Stimulated activated CD4-positive, alpha-beta T cell treated with anti-CD3 and anti-CD28 coated beads, Interleukin-4, amount 100 ng/mL, for 48 hours (primary cell): ENCODE results near the gene SCN2B.

Experiments used
- DNase-seq, 2 donors: peaks; one replicate each; pipeline ENCODE4 v3.0.0-alpha.2; 2020; ENCODE audit warnings: low read depth in 2 of 2

The SCN2B gene

GRCh38 chr11:118175031-118175992, 1.1 kb downstream of the SCN2B start:
- no peak for DNase-seq

GRCh38 chr11:118174006-118174567, 2.4 kb downstream of the SCN2B start:
- no peak for DNase-seq

DNA sequence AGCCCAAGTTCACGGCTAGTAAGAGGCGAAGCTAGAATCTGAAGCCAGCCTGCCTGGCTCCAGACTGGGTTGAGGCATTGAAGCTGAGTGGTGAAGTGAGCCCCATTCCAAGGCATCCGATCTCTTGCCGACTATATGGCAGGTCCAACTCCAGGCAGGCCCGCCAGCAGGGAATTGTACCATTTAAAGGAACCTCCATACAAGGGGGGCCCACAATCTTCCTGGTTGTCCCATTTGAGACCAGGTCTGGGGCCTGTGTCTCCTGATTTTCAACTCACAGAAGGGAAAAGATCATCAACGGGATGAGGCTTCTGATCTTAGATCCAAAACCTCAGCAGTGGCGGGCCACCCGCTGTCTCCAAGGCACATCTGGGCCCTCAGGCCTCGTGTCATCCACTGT, 4.1 kb downstream of the SCN2B start:
- DNase-seq = no peak

DNA sequence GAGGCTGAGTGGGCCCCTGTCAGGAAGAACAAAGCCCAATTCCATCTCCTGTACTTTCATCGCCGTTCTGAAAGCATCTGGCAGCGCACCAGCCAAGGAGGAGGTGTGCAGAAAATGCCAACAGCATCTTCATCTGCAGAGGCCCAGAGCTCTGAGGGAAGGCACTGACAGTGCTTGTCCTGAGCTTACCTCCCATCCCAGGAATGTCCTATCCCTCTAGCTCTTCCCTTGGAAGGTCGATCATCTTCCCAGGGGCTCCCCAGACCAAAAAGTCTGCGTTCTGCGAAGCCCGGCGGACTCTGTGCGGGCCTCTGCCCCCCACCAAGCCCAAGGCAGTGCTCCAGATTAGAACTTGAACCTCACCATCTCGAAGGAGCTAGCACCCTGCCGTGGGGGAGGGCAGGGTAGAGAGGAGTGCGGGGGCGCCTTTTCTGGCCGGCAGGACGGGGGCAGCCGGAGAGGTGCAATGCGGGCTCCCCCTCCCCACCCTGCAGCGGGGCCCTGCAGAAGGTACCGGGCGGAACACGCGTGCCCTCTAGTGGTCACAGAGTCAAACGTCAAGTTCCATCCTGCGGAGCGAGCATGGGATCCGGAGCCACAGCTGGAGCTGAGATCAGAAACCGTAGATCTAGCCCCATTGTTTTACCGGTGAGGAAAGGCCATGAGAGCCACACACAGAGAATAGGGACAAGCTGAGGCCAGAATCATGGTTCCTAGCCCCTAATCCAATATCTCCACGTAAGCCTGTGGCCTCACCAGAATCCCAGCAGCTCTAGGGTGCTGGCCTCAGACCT, 5.0 kb downstream of the SCN2B start:
- peak; percentile 65 to 67 for DNase-seq

- no peak for DNase-seq
Observed at GRCh38 chr11:118170882-118171268, 5.6 kb downstream of the SCN2B start.

DNA sequence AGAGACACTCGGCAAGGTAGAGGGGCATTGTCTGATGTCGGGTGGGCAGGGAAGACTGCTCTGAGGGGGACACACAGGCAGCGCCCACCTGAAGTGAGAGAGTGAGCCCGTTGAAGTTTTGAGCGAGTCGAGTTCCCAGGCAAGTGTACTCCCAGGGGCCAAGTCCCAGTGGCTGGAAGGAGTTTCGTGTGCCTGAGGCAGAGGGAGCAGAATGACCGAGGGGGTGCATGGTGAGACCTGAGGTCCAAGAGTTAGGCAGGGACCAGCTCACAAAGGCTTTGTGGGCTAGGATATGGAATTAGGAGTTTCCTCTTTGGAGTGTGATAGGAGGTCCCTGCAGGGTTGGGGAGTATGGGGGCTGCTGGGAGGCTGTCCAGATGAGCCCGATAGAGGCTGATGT, 6.2 kb downstream of the SCN2B start:
- no peak for DNase-seq

GRCh38 chr11:118169300-118170140, 6.9 kb downstream of the SCN2B start:
- DNase-seq = no peak

- no peak for DNase-seq
Observed at GRCh38 chr11:118168751-118169150, 7.7 kb downstream of the SCN2B start.

DNA sequence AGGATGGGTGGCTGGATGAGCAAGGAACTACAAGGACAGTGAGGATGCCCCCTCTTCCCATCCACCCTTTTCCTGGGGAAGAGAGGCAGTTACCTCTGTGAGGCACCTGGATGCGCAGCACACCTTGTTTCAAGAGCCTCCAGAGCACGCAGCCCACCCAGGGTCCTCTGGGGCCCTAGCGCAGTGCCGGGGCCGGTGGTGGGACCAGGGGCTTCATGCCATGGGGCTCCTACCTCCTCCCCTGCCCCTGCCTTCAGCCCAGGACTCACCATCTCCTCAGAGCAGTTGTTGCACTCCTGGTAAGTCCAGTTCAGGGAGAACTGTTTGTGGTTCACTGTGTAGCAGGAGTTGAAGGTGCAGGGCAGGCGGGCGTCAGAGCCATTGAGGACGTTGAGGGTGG, 8.1 kb downstream of the SCN2B start:
- DNase-seq = no peak

GRCh38 chr11:118167906-118168305, 8.5 kb downstream of the SCN2B start:
- no peak for DNase-seq

DNA sequence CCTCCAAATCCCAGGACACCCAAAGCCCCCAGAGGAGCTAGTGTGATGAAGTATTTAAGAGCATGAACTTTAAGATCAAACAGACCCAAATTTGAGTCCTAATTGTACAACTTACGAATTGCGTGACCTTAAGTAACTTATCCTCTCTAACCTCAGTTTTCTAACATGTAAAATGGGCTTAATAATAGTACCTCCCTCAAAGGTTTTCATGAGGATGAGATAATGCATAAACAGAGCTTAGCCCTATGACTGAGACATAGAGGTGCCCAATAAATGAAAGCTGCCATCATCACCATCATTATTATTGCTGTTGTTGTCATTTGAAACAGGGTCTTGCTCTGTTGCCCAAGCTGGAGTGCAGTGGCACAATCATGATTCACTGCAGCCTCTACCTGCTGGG, 9.2 kb downstream of the SCN2B start:
- DNase-seq = no peak

DNA sequence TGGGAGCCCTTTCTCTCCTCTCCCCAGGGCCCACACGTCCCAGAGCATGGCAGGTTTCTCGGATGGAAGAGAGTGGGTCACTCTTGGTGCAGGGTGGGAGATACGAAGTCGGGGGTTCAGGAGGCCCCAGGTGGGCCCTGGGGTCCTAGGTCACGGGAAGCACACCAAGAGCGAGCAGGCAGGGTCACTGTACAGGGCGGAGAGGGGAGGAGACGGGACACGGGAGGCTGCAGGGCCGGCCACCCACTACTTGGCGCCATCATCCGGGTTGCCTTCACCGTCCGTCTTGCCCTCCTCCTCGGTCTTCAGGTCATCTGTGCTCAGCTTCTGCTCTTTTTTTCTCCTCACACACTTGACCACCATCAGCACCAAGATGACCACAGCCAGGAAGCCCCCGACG, 9.8 kb downstream of the SCN2B start:
- no peak for DNase-seq

DNA sequence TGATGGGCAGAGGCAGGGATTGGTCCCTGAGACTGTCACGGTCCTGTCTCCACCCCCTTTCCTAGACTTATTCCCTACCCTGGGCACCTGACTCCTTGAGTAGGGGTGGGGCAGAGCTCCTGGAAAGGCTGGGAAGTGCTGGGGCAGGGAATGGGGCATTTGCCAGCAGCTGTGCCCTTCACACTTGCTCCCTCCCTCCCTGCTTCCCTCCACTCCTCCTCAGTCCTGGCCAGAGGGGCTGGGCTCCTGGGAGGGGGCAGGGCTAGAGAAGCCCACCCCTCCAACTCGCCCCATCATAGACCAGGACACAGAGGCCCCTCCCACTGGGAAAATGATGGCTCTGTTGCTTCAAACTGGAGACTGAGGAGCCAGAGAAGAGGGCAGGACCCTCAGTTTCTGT, 11.6 kb downstream of the SCN2B start:
- no peak for DNase-seq

DNA sequence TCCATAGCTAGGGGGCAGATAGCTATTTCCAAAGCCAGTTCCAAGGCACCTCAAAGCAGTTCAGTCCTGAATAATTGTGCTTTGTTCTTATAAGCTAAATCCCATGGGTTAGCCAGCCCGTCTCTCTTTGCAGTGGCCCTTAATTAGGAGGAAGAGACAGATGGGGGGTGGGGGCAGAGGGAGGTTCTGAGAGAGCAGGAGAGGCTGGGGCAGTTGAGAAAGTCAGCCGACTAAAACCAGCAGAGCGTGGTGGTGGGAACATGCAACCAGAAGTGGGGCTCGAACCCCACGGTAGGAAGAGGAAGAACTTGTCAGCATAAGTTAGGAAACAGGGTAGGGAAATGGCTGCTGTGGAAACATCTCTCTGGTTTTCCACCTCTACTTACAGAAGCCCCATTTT, 12.9 kb downstream of the SCN2B start:
- DNase-seq = no peak

GRCh38 chr11:118162846-118163245, 13.6 kb downstream of the SCN2B start:
- DNase-seq = no peak

DNA sequence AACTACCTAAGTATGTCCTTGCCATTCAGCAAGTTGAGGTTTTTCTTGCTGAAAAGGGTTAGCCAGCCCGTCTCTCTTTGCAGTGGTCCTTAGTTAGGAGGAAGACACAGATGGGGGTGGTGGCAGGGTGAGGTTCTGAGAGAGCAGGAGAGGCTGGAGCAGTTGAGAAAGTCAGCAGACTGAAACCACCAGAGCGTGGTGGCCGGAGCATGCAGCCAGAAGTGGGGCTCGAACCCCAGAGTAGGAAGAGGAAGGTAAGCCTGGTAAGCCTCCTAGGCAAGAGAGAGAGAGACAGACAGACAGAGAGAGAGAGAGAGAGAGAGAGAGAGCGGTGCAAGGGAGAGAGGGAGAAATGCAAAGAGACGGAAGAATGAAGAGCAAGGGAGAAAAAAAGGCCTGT, 14.7 kb downstream of the SCN2B start:
- DNase-seq = no peak

GRCh38 chr11:118157186-118157895, 19.1 kb downstream of the SCN2B start:
- DNase-seq = no peak

DNA sequence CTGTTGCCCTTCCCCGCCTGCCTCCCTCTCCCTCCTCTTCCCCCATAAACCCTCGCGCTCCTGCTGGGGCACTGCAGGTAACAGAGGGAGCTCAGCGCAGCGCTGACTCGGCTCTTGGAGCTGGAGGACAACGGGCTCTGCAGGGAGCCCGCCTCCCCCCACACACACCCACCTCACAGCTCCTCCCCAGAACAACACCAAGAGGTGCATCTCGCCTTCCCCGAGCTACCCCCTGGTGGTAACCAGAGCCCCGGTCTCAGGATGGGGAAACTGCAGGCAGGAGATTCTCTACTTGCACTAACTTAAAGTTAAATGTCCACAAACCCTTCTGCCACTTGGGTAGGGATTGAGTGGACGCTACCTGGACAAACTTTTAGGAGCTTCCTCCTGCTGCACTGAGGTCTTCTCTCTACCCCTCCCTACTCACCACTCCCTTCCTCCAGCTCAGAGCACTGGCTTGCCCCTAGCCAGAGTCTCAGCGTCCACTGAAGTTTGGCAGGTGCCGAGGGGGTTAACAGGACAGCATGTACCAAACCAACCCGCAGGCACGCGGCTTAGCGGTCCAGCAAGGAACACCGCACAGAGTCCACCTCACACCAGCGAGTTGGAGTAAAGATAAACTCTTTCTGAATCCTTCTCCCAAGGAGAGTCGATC, 19.8 kb downstream of the SCN2B start:
- no peak for DNase-seq

DNA sequence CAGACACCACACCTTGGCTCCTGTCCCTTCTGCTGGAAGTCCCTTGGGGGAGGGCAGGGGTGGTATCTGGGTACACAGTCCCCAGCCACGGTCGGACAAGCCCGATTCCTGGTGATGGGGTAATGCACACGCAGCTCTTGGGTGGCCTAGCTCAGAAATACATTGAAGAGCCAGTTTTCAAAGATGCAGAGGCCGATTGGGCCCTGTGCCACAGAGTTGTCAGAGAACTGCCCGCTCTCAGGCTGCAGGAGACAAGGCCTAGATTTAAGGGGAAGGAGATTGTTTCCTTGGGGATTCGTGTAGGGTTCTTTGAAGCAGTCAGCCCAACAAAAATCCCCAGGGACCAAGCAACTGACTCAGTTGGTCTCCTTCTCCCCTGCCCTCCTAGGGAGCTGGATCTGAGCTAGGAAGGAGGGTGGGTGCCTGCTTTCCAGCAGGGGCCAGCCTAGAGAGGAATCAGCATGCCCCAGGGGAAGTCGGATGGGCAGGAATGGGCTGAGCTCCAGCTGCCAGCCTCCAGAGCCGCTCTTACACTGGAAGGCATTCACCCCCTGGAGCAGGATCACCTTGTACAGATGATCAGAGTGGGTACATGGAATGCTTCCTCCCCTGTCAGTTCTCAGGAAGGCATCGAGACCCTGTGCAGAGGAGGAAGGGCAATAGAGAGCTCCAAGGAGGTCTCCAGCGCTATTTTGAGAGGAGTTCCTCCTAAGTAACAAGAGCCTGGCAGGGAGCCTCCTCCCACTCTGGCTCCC, 20.5 kb downstream of the SCN2B start:
- no peak for DNase-seq

DNA sequence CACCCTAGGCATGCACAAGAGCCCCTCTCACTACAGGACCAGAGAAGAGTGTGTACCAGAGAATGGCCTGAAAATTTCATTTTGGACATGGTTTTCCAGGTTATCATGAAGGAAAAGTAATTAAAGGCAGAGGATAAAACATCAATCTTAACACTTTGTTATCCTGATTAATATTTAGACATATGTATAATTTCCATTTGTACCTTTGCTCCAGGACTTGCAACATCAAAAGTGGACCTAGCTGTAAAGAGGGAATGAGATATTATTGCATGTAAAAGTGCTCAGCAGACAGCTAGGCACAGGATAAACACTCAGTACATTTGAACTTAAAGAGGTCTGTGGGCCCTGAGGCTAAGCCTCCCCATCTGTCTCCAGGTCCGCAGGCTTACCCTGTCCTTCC, 21.8 kb downstream of the SCN2B start:
- no peak for DNase-seq
